ENCODE results near the gene LZTR1.

LZTR1 gene

GRCh38 chr22:20951151-20951931 is 30.8 kb upstream of the LZTR1 start:
- FAIRE-seq: peak; percentile 56

GRCh38 chr22:20951932-20952380 is 30.1 kb upstream of the LZTR1 start:
- peak; percentile 77 for FAIRE-seq

DNA sequence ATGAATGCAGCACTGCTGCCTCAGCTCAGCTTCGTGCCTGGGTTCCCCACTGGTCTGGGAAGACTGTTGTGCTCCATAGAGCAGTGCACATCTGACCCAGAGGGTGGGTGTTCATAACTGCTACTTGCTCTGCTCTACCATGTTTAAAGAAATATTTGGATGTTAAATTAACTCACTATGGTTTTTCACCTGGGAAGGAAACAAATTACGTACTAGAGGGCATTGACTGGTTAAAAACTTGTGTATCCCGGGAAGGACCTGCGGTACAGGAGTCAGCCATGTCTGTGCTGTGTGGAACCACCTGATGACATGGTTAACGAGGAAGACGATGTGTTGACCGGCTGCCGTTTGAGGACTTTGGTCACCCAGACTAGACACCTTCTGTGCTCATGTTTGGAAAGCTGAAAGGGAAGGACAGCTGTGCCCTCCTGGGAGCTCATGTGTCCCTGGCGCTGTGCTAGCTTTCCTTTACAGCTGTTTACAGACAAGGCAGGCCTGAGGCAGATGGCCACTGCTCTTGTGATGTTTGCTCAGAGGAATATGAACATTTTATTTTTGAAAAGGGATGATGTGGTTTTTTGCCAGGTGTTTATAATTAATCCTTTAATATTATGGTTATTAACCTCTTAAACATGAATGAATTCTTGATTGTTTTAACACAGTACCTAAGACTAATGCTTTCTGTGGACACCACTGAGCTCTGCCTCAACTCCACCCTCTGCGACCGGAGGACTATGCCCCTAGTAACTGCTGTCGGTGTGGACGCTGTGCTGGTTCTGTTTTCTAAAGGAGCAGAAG is 29.4 kb upstream of the LZTR1 start:
- no peak for FAIRE-seq

GRCh38 chr22:20953342-20953608 is 28.8 kb upstream of the LZTR1 start:
- no peak for FAIRE-seq

DNA sequence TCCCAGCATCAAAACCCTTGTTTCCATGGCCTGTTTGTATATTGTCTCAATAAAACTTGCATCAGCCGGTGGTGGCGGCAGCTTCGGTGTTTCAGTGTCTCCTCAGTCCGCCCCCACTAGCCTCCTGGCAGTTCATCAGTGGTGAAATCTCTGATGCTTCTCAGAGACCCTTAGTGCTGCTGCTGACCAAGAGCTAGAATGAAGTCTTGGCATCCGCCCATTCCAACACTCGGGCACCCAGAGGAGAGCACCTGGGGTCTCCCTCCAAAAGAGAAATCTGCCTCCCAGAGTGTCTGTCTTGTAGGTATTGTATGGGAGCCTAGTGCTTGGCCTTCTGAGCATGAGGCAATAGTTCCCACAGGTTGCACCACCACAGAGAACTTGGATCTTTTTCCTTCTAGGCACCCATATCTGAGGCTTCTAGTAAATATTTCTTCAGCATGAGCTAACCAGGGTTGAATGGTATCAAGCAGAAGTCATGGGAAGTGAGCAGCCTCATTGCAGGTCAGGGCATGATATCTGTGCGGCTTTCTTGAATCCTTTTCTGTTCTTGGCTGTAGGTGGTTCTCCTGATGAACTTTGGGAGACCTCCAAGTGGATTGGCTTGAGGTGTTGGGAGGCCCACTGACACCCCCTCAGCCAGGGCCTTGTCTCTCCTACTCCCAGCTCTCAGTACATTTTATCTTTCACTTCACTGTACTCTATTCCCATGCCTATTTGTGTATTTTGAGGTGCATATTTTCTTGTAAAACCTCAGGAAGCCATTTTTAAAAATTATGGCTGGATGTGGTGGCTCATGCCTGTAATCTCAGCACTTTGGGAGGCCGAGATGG is 28.2 kb upstream of the LZTR1 start:
- FAIRE-seq: no peak

DNA sequence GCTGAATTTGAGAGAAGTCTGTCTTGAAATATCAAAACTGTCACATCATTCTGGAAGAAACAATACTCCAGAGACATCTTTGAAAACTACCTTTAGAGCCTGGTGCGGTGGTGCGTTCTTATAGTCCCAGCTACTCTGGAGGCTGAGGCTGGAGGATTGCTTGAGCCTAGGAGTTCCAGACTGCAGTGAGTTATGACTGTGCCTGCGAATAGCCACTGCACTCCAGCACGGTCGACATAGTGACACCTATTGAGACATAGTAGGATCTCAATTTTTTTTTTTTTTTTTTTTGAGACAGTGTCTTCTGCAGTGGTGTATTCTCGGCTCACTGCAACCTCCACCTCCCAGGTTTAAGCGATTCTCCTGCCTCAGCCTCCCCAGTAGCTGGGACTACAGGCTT is 26.5 kb upstream of the LZTR1 start:
- no peak for FAIRE-seq

DNA sequence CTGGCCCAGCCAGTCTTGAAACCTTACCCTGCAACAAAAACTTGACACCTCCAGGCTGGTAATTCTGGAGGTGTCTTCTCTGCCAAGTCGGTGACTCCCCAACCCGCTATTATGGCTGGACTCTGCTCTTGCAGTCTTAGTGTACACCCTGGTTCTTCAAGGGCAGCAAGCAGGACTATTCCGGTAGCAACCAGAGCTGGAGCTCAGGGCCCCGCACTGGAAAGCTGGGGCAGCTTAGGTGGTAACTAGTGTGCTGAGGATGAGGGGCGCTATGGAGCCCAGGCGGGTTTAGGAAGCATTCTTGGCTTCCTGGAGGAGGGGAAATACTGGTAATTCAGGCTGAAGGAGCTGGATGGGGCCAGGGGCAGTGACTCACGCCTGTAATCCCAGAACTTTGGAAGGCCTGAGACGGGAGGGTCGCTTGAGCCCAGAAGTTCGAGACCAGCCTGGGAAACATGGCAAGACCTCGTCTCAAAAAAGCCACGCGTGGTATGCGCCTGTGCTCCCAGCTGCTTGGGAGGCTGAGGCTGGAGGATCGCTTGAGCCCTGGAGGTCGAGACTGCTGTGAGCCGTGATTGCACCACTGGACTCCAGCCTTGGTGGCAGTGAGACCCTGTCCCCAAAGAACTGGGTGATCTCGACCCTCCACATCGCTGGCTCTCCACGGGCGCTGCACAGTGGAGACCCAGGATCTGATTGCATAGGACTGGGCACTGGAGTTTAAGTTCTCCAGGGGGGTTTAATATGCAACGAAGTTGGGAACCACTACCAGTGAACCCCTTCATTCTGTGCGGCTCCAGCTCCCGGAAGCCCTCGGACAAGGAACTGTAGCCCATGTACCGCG is 25.6 kb upstream of the LZTR1 start:
- FAIRE-seq: peak; percentile 94

DNA sequence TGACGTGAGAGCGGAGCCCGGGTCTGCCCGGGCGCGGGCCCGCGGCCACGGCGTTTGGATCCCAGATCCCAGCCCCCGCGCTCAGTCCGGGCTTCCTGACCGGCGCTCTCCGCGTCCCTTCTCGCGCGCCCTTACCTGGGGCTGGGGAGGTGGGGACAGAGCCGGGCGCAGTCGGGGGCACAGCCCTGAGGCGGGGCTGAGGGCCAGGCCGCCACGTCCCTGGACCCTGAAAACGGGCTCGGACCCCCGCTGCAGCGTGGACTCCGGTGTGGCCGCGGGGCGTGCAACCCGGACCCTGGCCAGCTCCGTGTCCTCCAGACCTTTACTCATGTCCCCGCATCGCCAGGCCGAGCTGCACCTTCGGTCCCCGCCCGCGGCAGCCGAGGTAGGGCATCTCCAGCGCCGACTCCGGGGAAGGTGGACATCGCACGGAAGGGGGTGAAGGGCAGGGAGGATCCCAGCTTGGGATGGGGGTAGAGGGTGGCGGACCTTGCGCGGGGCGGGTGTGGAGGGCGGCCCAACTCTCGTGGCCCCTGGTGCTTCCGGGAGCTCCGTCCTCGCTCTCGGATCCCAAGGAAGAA is 24.9 kb upstream of the LZTR1 start:
- no peak for FAIRE-seq

DNA sequence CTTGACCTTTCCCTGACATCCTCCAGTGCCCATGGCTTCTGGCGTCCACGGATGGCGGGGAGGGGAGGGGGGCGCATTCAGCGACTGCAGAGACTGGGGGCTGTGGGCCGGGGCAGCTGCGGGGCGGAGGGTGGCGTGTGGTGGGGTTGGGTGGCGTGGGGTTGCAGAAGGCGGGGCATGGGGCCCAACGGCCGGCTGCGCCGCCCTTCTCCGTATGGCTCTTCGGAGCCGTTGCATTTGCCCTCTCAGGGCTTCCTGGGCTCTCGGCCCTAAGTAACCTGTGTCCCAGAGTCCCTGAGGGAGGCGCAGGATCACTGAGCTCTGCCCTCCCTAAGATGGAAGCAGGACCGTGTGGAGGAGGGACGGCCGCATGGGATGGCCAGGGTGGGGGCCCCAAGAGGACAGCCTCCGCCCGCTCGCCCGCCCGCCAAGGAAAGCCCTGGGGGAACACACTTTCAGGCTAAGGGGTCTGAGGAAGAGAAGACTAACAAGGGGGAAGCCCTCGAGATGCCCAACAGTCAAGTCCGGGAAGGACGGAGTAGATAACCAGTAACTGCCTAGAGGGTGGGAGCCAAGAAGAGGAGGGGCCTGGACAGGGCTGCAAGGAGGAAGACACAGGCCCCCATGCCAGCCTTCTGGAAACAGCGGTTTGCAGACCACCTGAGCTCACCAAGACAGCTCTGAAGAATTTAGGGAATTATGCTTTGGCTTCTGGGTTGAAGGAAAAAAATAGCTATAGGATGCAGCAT is 24.2 kb upstream of the LZTR1 start:
- FAIRE-seq: peak; percentile 6

- no peak for FAIRE-seq
Measured at GRCh38 chr22:20959578-20960461, 22.3 kb upstream of the LZTR1 start.

DNA sequence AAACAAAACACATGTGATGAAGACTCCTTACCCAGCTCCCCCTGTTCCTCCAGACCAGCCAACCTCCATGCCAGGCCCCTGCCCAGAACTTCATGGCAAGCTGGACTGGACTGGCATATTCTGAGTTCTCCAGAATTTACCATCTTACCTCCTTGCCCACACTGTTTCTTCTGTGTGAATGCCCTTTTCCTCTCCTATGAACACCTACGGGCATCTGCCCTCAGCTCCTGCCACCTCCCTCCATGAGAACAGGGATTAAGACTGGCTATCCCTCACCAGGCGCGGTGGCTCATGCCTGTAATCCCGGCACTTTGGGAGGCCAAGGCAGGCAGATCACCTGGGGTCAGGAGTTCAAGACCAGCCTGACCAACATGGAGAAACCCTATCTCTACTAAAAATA is 21.5 kb upstream of the LZTR1 start:
- FAIRE-seq: no peak

GRCh38 chr22:20962491-20962945 is 19.6 kb upstream of the LZTR1 start:
- no peak for FAIRE-seq

DNA sequence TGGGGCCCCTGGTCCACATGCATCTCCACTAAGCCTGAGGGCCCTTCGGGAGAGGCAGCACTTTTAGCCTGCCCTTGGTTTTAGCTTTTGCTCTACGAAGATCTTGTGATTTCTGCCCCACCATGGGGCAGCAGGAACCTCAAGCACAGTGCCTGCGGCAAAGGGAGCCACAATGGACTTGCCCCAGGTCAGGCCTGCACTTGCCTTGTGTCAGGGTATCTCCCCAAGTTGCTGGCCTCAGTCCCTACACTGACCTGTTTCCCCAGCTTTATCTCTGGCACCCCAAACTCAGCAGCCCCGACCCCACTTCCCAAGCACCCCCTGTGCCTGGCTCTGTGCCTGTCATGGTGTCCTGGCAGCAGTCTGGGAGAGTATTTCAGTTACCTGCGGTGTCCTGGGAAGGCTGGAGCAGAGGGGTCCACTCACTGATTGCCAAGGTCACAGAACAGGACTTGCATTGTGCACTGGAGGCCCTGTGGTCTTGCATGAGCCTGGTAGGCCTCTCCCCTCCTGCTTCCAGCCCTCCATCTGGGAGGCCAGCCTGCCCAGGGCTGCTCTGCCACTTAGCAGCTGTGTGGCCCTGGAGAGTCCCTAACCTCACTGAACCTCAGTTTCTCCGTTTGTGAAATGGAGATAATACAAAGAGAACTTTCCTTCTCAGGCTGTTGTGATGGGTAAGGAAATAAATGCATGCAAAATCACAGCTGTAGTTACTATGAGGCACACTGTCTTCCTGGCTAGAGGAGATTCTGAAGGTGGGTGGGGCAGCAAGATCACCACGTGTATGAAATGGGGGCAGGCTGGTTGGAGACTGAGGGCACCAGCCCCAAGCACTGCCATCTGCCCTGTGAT is 18.7 kb upstream of the LZTR1 start:
- no peak for FAIRE-seq

DNA sequence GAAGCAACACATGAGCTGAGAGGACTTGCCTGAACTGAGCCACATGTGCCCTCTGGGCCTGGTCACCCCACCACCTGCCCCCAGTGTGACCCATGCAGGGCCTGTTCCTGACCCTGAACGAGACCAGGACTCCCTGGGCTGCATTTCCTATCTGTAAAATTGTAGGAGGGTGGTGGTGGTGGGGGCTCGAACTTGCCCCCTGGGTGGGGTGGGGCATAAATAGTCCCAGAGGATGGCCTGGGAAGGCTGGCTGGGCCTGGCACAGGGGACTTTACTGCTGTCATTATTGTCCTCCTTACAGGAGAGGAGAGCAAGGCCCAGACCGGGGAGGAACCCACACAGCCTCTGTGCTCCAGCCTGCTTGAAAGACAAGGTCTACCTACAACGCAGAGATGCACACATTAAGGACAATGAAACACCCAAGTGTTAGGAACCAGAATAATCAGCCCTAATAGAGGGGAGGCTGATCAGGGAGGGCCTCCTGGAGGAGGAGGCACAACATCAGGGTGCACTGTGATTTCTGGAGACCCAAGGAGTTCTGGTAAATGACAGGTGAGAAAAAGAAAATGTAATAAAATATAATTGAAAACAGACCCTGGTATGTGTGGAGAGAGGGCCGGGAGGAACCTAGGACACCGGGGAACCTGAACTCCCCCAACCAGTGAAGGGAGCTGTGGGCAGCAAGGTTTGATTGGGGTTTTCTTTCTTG is 17.9 kb upstream of the LZTR1 start:
- FAIRE-seq: no peak

GRCh38 chr22:20964799-20965103 is 17.3 kb upstream of the LZTR1 start:
- FAIRE-seq: no peak

- no peak for FAIRE-seq
Measured at GRCh38 chr22:20965104-20965887, 16.8 kb upstream of the LZTR1 start.

- no peak for FAIRE-seq
Measured at GRCh38 chr22:20965888-20966855, 15.9 kb upstream of the LZTR1 start.

All from G401.6 (cell line).